ELR (cell line): ENCODE results near the gene GATB.

Experiments used
- DNase-seq: peaks from one replicate; pipeline ENCODE4 v3.0.0-alpha.2; 2015; ENCODE audit warnings: low read depth

Gene GATB

GRCh38 chr4:151729731-151730559 is 30.9 kb downstream of the GATB start:
- DNase-seq, result peak; percentile 44

- DNase-seq, result no peak
These were observed 32.1 kb downstream of the GATB start for GRCh38 chr4:151728679-151729078.

- no peak for DNase-seq
These were observed 32.8 kb downstream of the GATB start for GRCh38 chr4:151728006-151728405.

GRCh38 chr4:151727365-151727764 is 33.4 kb downstream of the GATB start:
- peak; percentile 71 for DNase-seq

GRCh38 chr4:151725087-151725486 is 35.7 kb downstream of the GATB start:
- DNase-seq, result no peak

- no peak for DNase-seq
These were observed 38.9 kb downstream of the GATB start for GRCh38 chr4:151721916-151722315.

GRCh38 chr4:151721466-151721865 is 39.3 kb downstream of the GATB start:
- no peak for DNase-seq

- no peak for DNase-seq
These were observed 40.9 kb downstream of the GATB start for GRCh38 chr4:151719956-151720334.

- DNase-seq, result no peak
These were observed 41.5 kb downstream of the GATB start for GRCh38 chr4:151718984-151719955.

- no peak for DNase-seq
These were observed 42.7 kb downstream of the GATB start for GRCh38 chr4:151717909-151718628.

GRCh38 chr4:151717314-151717713 is 43.5 kb downstream of the GATB start:
- no peak for DNase-seq

- DNase-seq, result no peak
These were observed 44.5 kb downstream of the GATB start for GRCh38 chr4:151716324-151716723.

- no peak for DNase-seq
These were observed 44.9 kb downstream of the GATB start for GRCh38 chr4:151715881-151716280.

GRCh38 chr4:151712777-151713176 is 48.0 kb downstream of the GATB start:
- DNase-seq, result no peak

GRCh38 chr4:151711646-151712045 is 49.2 kb downstream of the GATB start:
- no peak for DNase-seq

- DNase-seq, result no peak
These were observed 51.2 kb downstream of the GATB start for GRCh38 chr4:151709587-151709986.

- DNase-seq, result no peak
These were observed 51.7 kb downstream of the GATB start for GRCh38 chr4:151709071-151709470.

- DNase-seq, result no peak
These were observed 52.7 kb downstream of the GATB start for GRCh38 chr4:151708100-151708499.

- DNase-seq, result no peak
These were observed 57.4 kb downstream of the GATB start for GRCh38 chr4:151703401-151703800.

GRCh38 chr4:151702256-151702655 is 58.6 kb downstream of the GATB start:
- no peak for DNase-seq

- no peak for DNase-seq
These were observed 60.1 kb downstream of the GATB start for GRCh38 chr4:151700566-151701316.

- DNase-seq, result no peak
These were observed 62.6 kb downstream of the GATB start for GRCh38 chr4:151698213-151698612.
